Measurements from ENCODE around the gene CHRD. TPM values are rescaled to one million over a fixed set of nuclear protein-coding genes. Genes with fewer than 3 reads are reported as not detected.
A peak's percentile ranks its signal among the peaks of the same experiment; 100 is the strongest.

The CHRD gene
- polyA plus RNA-seq, 1 experiment: 1.5 TPM

- ChIA-PET CTCF (interaction anchor here (0.5 to 4.9 kb wide), 13 partner anchors 13 to 1262 kb away, joined by 3 to 65 read pairs (median 4); partner anchors contain the start of genes ABCC5 and FAM131A), POLR2A (no interaction called here)
- no peak overlapping the region for H3K4me3 ChIP-seq (ENCODE audit: low read depth, low read length)
- H3K27me3 ChIP-seq (ENCODE audit: control insufficient read depth, insufficient read depth, low read length): no peaks in the 10 kb centered on the region
- no peak for DNase-seq (ENCODE audit: low read depth)
- TF ChIP-seq, protein P1, sequence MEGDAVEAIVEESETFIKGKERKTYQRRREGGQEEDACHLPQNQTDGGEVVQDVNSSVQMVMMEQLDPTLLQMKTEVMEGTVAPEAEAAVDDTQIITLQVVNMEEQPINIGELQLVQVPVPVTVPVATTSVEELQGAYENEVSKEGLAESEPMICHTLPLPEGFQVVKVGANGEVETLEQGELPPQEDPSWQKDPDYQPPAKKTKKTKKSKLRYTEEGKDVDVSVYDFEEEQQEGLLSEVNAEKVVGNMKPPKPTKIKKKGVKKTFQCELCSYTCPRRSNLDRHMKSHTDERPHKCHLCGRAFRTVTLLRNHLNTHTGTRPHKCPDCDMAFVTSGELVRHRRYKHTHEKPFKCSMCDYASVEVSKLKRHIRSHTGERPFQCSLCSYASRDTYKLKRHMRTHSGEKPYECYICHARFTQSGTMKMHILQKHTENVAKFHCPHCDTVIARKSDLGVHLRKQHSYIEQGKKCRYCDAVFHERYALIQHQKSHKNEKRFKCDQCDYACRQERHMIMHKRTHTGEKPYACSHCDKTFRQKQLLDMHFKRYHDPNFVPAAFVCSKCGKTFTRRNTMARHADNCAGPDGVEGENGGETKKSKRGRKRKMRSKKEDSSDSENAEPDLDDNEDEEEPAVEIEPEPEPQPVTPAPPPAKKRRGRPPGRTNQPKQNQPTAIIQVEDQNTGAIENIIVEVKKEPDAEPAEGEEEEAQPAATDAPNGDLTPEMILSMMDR (IDR thresholded peaks at IDR 0.05; ENCODE audit: insufficient read depth, low read depth, low read length): peak; percentile 88
- H3K36me3 ChIP-seq (ENCODE audit: control insufficient read depth, insufficient read depth, low read length): peaks cover 7% of the 10 kb centered on the region
Measured at GRCh38 chr3:184354121-184354728, 25.6 kb upstream of the CHRD start.

DNA sequence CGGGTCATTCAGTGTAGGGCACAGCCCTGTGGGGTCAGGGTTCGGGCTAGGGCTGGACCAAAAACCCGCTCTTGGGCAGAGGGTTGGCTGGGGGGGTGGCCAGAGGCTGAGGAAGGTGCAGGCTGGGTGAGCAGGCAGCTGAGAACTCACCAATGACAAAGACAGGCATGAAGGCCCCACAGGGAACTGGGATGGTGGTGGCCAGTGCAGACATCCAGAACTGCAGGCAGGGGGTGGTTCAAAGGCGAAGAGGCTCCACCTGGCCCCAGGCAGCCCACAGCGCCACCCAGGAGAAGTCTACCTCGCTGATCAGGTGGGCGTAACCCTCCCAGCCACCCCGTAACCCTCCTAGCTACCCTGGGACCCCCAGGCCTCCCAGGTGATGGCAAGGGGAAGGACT lies 25.1 kb upstream of the CHRD start:
- TF ChIP-seq, protein P1 (IDR thresholded peaks at IDR 0.05; ENCODE audit: insufficient read depth, low read depth, low read length): no peak
- Histone ChIP-seq H3K36me3 (ENCODE audit: control insufficient read depth, insufficient read depth, low read length) (peaks cover 7% of the 10 kb centered on the region), H3K27me3 (ENCODE audit: control insufficient read depth, insufficient read depth, low read length) (no peaks in the 10 kb centered on the region), H3K4me3 (ENCODE audit: low read depth, low read length) (no peak overlapping the region)
- ChIA-PET CTCF (interaction anchor here (0.6 to 4.9 kb wide), 7 partner anchors 13 to 1262 kb away, joined by 3 to 65 read pairs (median 4); partner anchors contain the start of gene FAM131A), POLR2A (no interaction called here)
- no peak for DNase-seq (ENCODE audit: low read depth)

GRCh38 chr3:184355261-184356040 lies 24.4 kb upstream of the CHRD start:
- TF ChIP-seq, protein P1 (IDR thresholded peaks at IDR 0.05; ENCODE audit: insufficient read depth, low read depth, low read length): no peak
- no peaks in the 10 kb centered on the region for H3K27me3 ChIP-seq (ENCODE audit: control insufficient read depth, insufficient read depth, low read length)
- H3K36me3 ChIP-seq (ENCODE audit: control insufficient read depth, insufficient read depth, low read length): peaks cover 7% of the 10 kb centered on the region
- no peak for DNase-seq (ENCODE audit: low read depth)
- CTCF ChIA-PET: interaction anchor here (0.6 to 4.9 kb wide), 6 partner anchors 14 to 1261 kb away, joined by 3 to 65 read pairs (median 8); partner anchors contain the start of gene FAM131A
- POLR2A ChIA-PET: no interaction called here
- H3K4me3 ChIP-seq (ENCODE audit: low read depth, low read length): no peak overlapping the region

- CTCF ChIA-PET: no interaction called here
- DNase-seq (ENCODE audit: low read depth): no peak
- Histone ChIP-seq H3K4me3 (ENCODE audit: low read depth, low read length) (no peak overlapping the region), H3K36me3 (ENCODE audit: control insufficient read depth, insufficient read depth, low read length) (peaks cover 7% of the 10 kb centered on the region), H3K27me3 (ENCODE audit: control insufficient read depth, insufficient read depth, low read length) (no peaks in the 10 kb centered on the region)
- POLR2A ChIA-PET: no interaction called here
- TF ChIP-seq, protein P1 (IDR thresholded peaks at IDR 0.05; ENCODE audit: insufficient read depth, low read depth, low read length): no peak
Measured at GRCh38 chr3:184357248-184358123, 22.4 kb upstream of the CHRD start.
